ENCODE measurements around the gene MACROD2.

The MACROD2 gene

GRCh38 chr20:14696478-14696877 lies 701.2 kb downstream of the MACROD2 start:
- TF ChIP-seq SIN3A (IDR thresholded peaks at IDR 0.05; ENCODE audit: borderline replicate concordance, insufficient read depth, low read length) = no peak
- TF ChIP-seq TAF1 (IDR thresholded peaks at IDR 0.05; ENCODE audit: borderline replicate concordance, insufficient read depth, low read length) = no peak
- TF ChIP-seq FOXP2 (optimal IDR thresholded peaks at IDR 0.05; ENCODE audit: borderline replicate concordance, extremely low read depth, extremely low read length, insufficient read depth) = no peak
- TF ChIP-seq POLR2AphosphoS5 (IDR thresholded peaks at IDR 0.05; ENCODE audit: low read depth, low read length) = no peak
- no peak for TF ChIP-seq REST (IDR thresholded peaks at IDR 0.05; ENCODE audit: insufficient read depth in 1 of 2, low read depth in 2 of 2, low read length in 2 of 2)

- no peak for TF ChIP-seq TAF1 (IDR thresholded peaks at IDR 0.05; ENCODE audit: borderline replicate concordance, insufficient read depth, low read length)
- TF ChIP-seq POLR2AphosphoS5 (IDR thresholded peaks at IDR 0.05; ENCODE audit: low read depth, low read length) = no peak
- no peak for TF ChIP-seq SIN3A (IDR thresholded peaks at IDR 0.05; ENCODE audit: borderline replicate concordance, insufficient read depth, low read length)
- no peak for TF ChIP-seq REST (IDR thresholded peaks at IDR 0.05; ENCODE audit: insufficient read depth in 1 of 2, low read depth in 2 of 2, low read length in 2 of 2)
- no peak for TF ChIP-seq FOXP2 (optimal IDR thresholded peaks at IDR 0.05; ENCODE audit: borderline replicate concordance, extremely low read depth, extremely low read length, insufficient read depth)
Measured at GRCh38 chr20:14696937-14697336, 701.6 kb downstream of the MACROD2 start.

- TF ChIP-seq SIN3A (IDR thresholded peaks at IDR 0.05; ENCODE audit: borderline replicate concordance, insufficient read depth, low read length) (no peak), FOXP2 (optimal IDR thresholded peaks at IDR 0.05; ENCODE audit: borderline replicate concordance, extremely low read depth, extremely low read length, insufficient read depth) (no peak), REST (IDR thresholded peaks at IDR 0.05; ENCODE audit: insufficient read depth in 1 of 2, low read depth in 2 of 2, low read length in 2 of 2) (no peak), POLR2AphosphoS5 (IDR thresholded peaks at IDR 0.05; ENCODE audit: low read depth, low read length) (no peak)
Measured at GRCh38 chr20:14698125-14698524, 702.8 kb downstream of the MACROD2 start.

GRCh38 chr20:14698605-14699373 lies 703.5 kb downstream of the MACROD2 start:
- no peak for TF ChIP-seq POLR2AphosphoS5 (IDR thresholded peaks at IDR 0.05; ENCODE audit: low read depth, low read length)

- TF ChIP-seq REST (IDR thresholded peaks at IDR 0.05; ENCODE audit: insufficient read depth in 1 of 2, low read depth in 2 of 2, low read length in 2 of 2) (no peak), FOXP2 (optimal IDR thresholded peaks at IDR 0.05; ENCODE audit: borderline replicate concordance, extremely low read depth, extremely low read length, insufficient read depth) (no peak), TAF1 (IDR thresholded peaks at IDR 0.05; ENCODE audit: borderline replicate concordance, insufficient read depth, low read length) (no peak), POLR2AphosphoS5 (IDR thresholded peaks at IDR 0.05; ENCODE audit: low read depth, low read length) (no peak), SIN3A (IDR thresholded peaks at IDR 0.05; ENCODE audit: borderline replicate concordance, insufficient read depth, low read length) (no peak)
Measured at GRCh38 chr20:14700639-14700960, 705.3 kb downstream of the MACROD2 start.
